ENCODE data around the gene ADAM12.

GRCh38 chr10:126001576-126001975 is 386.7 kb downstream of the ADAM12 start:
- TF ChIP-seq POLR2A (IDR thresholded peaks at IDR 0.05) = no peak
- no peak for TF ChIP-seq CTCF (IDR thresholded peaks at IDR 0.05)

Measured in prostate gland (tissue), 2 donors.